HL-60 (cell line): ENCODE data around the gene NPW.

Source experiments
- DNase-seq, 2 experiments: peaks; one replicate each; pipeline ENCODE4 v3.0.0-alpha.2; 2010 to 2020; ENCODE audit warnings: low read depth in 1 of 2, low spot score in 1 of 2
- H3K27ac ChIP-seq: fragments of 250-450 bp; sonication (Bioruptor Pico); replicated peaks from 2 replicates; pipeline ENCODE4 v1.5.1; 2020; ENCODE audit warnings: mild to moderate bottlenecking, moderate library complexity
- H3K27me3 ChIP-seq: fragments of 250-450 bp; sonication (Bioruptor Pico); 2 replicates; pipeline ENCODE4 v1.5.1; 2021; ENCODE audit warnings: mild to moderate bottlenecking, moderate library complexity; ENCODE audit not compliant: insufficient read depth, poor library complexity, severe bottlenecking
- H3K4me3 ChIP-seq: replicated peaks from 2 replicates; pipeline ENCODE4 v1.5.1; 2011; ENCODE audit warnings: mild to moderate bottlenecking, control low read depth, low read length; ENCODE audit not compliant: insufficient read depth
- GABPA ChIP-seq: IDR thresholded peaks from 2 replicates; pipeline ENCODE4 v1.6.1; 2012; ENCODE audit warnings: low read depth
- POLR2AphosphoS5 ChIP-seq: IDR thresholded peaks from 2 replicates; pipeline ENCODE4 v1.6.1; 2012; ENCODE audit warnings: low read depth
- SPI1 ChIP-seq: IDR thresholded peaks from 2 replicates; pipeline ENCODE4 v1.6.1; 2012; ENCODE audit warnings: low read depth, mild to moderate bottlenecking, borderline replicate concordance
- TF ChIP-seq, protein P1 (sequence below): IDR thresholded peaks from one replicate; pipeline ENCODE4 v1.5.1; 2011; ENCODE audit warnings: low read length, control low read depth, inconsistent platforms; ENCODE audit not compliant: insufficient read depth
- TF ChIP-seq, protein P2 (sequence below): IDR thresholded peaks from 2 replicates; pipeline ENCODE4 v1.6.1; 2012; ENCODE audit warnings: low read depth; ENCODE audit not compliant: insufficient replicate concordance

NPW gene

DNA sequence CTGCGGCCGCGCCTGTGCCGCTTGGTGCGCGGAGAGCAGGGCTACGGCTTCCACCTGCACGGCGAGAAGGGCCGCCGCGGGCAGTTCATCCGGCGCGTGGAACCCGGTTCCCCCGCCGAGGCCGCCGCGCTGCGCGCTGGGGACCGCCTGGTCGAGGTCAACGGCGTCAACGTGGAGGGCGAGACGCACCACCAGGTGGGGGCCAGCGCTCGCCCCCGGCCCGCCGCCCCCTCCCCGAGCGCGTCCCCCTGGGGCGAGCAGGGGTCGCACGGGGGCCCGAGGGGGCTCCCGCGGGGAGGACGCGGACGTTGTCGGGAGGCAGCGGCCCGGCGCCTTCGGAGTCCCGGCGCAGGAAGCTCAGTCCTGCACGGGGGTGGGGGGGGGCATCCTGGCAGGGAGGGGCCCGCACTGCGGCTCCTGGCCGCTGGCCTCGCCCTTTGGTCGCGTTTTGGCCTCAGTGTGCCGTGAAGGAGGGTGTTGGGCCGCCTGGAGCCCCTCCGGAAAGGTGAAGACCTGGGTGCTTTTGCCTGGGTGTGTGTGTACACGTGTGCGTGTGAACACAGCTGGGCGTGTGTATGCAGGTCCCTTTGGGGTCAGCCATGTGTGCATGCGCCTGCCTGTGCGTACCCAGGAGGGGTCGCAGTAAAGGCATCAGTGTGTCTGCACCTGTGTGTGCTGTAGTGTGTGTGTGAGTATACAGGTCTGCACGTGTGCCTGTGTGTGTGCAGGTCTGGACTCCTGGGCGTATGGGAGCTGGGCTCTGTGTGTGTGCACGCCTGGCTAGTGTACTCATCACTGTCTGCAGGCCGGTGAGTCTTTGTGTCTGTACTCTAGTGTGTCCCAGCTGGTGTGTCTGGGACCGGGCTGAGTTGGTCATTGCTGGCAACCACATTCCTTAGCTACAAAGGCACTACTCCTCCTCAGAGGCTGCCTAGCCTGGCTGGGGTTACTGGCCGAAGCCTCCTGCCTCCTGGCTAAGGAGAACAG is 7.7 kb downstream of the NPW start:
- Histone ChIP-seq H3K27me3 (peaks cover 20% of the 10 kb centered on the region), H3K27ac (no peak overlapping the region), H3K4me3 (no peak overlapping the region)
- TF ChIP-seq POLR2AphosphoS5 (no peak), GABPA (no peak), SPI1 (no peak)
- TF ChIP-seq, protein P1, sequence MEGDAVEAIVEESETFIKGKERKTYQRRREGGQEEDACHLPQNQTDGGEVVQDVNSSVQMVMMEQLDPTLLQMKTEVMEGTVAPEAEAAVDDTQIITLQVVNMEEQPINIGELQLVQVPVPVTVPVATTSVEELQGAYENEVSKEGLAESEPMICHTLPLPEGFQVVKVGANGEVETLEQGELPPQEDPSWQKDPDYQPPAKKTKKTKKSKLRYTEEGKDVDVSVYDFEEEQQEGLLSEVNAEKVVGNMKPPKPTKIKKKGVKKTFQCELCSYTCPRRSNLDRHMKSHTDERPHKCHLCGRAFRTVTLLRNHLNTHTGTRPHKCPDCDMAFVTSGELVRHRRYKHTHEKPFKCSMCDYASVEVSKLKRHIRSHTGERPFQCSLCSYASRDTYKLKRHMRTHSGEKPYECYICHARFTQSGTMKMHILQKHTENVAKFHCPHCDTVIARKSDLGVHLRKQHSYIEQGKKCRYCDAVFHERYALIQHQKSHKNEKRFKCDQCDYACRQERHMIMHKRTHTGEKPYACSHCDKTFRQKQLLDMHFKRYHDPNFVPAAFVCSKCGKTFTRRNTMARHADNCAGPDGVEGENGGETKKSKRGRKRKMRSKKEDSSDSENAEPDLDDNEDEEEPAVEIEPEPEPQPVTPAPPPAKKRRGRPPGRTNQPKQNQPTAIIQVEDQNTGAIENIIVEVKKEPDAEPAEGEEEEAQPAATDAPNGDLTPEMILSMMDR: no peak
- TF ChIP-seq, protein P2, sequence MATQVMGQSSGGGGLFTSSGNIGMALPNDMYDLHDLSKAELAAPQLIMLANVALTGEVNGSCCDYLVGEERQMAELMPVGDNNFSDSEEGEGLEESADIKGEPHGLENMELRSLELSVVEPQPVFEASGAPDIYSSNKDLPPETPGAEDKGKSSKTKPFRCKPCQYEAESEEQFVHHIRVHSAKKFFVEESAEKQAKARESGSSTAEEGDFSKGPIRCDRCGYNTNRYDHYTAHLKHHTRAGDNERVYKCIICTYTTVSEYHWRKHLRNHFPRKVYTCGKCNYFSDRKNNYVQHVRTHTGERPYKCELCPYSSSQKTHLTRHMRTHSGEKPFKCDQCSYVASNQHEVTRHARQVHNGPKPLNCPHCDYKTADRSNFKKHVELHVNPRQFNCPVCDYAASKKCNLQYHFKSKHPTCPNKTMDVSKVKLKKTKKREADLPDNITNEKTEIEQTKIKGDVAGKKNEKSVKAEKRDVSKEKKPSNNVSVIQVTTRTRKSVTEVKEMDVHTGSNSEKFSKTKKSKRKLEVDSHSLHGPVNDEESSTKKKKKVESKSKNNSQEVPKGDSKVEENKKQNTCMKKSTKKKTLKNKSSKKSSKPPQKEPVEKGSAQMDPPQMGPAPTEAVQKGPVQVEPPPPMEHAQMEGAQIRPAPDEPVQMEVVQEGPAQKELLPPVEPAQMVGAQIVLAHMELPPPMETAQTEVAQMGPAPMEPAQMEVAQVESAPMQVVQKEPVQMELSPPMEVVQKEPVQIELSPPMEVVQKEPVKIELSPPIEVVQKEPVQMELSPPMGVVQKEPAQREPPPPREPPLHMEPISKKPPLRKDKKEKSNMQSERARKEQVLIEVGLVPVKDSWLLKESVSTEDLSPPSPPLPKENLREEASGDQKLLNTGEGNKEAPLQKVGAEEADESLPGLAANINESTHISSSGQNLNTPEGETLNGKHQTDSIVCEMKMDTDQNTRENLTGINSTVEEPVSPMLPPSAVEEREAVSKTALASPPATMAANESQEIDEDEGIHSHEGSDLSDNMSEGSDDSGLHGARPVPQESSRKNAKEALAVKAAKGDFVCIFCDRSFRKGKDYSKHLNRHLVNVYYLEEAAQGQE: no peak
- DNase-seq: no peak

DNA sequence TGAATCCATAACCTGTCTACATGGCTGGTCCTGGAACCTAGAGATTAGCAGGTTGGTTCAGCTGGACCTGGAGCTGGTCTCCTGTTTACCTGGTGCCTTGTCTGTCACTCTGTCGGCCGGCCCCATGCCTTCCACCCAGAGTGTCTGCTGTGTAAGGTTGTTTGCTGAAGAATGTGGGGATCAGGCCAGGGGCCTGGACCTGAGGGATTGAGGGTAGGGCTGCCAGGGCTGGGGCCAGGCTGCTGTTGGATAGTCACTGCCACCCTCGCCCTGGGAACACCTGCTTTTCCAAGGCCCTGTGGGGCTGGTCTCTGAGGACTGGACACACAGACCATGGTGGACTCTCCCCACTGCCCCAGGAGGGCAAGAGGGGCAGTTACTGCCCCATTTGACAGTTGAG is 8.6 kb downstream of the NPW start:
- Histone ChIP-seq H3K27ac (no peak overlapping the region), H3K27me3 (peaks cover 24% of the 10 kb centered on the region), H3K4me3 (no peak overlapping the region)
- no peak for DNase-seq
- TF ChIP-seq, protein P1: no peak
- TF ChIP-seq POLR2AphosphoS5 (no peak), GABPA (no peak), SPI1 (no peak)
- TF ChIP-seq, protein P2: no peak

DNA sequence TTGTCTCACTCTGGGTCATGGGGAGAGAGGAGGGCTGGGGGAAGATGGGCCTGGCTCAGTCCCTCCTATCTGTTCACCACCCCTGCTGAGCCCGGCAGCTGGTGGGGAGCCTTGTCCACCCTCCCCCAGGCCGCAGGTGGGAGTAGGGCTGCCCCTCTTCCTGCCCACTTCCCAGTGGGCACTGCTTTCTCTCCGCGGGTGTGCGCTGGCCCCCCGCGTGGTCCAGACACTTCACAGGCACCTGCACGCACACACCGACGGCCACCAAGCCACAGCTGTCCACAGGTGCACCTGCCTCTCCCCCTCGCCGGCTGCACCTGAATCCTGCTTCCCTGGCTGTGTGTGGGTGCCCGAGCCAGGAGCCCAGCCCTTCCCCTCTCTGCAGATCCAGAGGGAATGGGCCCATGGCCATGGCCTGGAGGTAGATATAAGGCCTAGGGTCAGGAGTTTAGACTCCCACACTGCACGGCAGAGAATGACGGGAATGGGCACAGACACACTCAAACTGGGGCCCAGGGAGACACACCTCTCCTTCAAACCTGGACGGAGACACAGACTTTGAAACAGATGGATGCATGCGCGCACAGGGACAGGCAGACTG is 9.1 kb downstream of the NPW start:
- no peak for DNase-seq
- Histone ChIP-seq H3K27ac (no peak overlapping the region), H3K4me3 (no peak overlapping the region), H3K27me3 (peaks cover 29% of the 10 kb centered on the region)
- TF ChIP-seq, protein P2: no peak
- TF ChIP-seq SPI1: no peak
- no peak for TF ChIP-seq GABPA
- no peak for TF ChIP-seq POLR2AphosphoS5
- TF ChIP-seq, protein P1: no peak
